Cerebellar cortex (tissue), 1 donor: ENCODE data around the gene GRSF1.
"Not testable (repeated sequence)": the region's sequence is repeated elsewhere in the genome, so short reads cannot be mapped to it uniquely, and the experiment has no call there.

Experiments used
- DNase-seq: peaks from one replicate; pipeline ENCODE4 v3.0.0-alpha.2; 2015; ENCODE audit warnings: low spot score

GRSF1 gene

GRCh38 chr4:70836081-70836480 lies 3.6 kb downstream of the GRSF1 start:
- DNase-seq = no peak

- DNase-seq = no peak
Measured at GRCh38 chr4:70833675-70834074, 6.0 kb downstream of the GRSF1 start.

- no peak for DNase-seq
Measured at GRCh38 chr4:70831293-70831692, 8.4 kb downstream of the GRSF1 start.

DNA sequence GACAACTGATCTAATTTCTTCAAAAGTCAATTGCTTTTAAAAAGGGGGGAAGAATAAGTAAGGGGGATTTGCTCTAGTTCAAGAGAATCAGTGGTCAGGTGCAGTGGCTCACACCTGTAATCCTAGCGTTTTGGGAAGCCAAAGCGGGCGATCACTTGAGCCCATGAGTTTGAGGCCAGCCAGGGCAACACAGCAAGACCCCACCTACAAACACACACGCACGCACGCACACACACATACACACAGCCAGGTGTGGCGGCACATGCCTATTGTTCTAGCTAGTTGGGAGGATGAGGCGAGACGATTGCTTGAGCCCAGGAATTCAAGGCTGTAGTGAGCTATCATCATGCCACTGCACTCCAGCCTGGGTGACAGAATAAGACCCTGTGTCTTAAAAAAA lies 9.6 kb downstream of the GRSF1 start:
- no peak for DNase-seq

GRCh38 chr4:70829492-70829891 lies 10.2 kb downstream of the GRSF1 start:
- no peak for DNase-seq

- no peak for DNase-seq
Measured at GRCh38 chr4:70829015-70829414, 10.7 kb downstream of the GRSF1 start.

DNA sequence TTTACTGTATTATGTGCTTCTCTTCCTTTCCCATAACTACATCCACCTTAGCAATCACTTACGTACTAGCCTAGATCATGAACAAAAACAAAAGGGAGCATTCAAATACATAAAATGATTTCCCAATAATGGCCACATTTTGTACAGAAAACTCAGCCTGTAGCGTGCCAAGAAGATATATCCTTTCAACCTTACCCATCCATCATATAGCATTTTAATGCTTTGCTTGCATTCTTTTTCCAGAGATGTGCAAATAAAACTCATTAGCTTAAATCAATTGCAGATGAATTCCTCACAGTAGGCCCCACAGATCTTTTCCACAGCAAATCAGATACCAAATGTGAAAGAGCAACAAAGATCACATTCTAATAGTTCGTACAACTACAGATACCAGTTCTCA lies 20.8 kb downstream of the GRSF1 start:
- no peak for DNase-seq

DNA sequence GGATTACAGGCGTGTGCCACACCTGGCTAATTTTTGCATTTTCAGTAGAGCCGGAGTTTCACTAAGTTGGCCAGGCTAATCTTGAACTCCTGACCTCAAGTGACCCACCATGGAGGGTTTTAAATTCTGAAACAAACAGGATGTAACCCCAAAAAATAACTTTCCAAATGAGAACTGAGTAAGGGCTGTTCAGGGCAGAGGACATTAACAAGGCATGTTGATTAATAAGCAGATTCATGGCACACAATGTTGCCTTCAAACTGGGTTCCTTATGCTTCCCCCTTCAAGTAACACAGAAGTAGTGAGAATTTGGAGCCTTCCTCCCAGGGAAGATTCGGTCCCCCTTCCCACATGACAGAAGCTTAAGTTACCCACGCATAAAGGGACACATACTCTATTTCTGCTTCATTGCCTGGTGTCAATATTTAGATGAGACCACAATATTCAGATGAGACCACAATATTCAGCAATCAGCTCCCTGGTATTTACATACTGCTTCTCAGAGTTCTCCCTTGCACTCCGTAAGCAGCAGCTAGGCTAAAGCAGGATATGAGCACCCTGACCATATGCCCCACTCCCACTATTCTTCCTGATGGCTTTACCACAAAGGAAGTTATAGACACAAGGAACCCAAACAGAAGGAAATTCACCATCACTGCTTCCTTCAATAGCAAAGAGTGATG lies 21.4 kb downstream of the GRSF1 start:
- no peak for DNase-seq

GRCh38 chr4:70816894-70817293 lies 22.8 kb downstream of the GRSF1 start:
- no peak for DNase-seq

DNA sequence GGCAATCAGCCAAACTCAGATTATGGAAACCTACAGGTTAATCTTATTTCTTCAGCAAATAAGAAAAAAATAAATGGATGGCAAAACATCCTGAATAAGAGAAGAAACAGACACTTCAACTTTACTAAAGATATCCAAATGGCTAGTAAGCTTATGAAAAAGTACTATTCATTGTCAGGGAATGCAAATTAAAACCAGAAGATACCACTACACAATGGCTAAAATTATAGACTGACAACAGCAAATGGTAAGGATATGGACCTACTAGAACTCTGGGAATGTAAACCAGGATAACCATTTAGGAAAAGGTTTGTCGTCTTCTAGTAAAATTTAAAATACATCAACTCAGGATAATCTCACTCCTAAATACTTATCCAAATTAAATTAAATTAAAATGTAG lies 24.3 kb downstream of the GRSF1 start:
- DNase-seq = no peak

GRCh38 chr4:70808151-70808550 lies 31.5 kb downstream of the GRSF1 start:
- no peak for DNase-seq

DNA sequence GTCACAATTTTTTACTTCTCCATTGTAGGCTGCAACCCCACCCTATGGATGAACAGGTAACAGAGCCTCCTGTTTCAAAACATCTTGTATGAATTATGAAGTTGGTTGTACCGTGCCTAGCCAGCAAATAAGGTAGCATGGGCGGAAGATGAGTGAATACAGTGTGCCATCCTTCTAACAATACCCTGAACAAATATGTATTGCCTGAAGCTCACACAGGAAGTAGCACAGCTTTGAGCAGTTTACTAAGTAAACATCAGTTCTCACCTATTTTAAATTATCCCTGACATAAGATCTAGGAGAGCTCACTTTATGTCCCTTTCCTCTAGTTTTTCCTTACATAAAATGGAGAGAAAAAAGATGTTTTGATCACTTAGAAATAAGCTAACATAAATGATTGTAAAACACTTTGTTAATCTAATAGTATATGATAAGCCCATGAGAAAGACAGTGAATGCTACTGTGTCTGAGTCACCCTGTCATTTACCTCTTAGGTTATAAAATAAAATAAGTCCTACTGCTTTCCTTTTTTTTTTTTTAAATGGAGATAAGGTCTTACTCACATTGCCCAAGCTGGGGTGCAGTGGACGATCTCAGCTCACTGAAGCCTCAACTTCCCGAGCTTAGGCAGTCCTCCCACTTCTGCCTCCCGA lies 36.6 kb downstream of the GRSF1 start:
- no peak for DNase-seq

DNA sequence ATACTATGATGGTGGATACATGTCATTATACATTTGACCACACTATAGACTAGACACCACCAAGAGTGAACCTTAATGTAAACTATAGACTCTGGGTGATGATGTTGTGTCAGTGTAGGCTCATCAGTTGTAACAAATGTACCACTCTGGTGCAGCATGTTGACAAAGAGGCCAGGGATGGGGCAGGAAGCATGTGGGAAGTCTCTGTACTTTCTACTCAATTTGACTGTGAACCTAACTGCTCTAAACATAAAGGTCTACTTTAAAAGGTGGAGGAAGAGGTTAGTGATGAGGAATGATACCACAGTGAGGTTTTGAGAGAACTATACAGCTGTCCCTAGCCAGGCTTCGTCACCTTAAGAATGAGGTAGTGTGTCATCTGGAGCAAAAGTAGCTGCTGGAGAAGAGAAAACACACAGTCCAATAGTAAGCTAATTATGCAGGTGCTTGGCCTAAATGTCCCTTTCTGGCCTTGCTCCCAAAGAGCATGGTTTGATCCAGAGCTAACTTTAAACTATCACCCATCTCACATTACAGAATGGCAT lies 38.4 kb downstream of the GRSF1 start:
- DNase-seq = no peak

- no peak for DNase-seq
Measured at GRCh38 chr4:70793626-70794025, 46.1 kb downstream of the GRSF1 start.

DNA sequence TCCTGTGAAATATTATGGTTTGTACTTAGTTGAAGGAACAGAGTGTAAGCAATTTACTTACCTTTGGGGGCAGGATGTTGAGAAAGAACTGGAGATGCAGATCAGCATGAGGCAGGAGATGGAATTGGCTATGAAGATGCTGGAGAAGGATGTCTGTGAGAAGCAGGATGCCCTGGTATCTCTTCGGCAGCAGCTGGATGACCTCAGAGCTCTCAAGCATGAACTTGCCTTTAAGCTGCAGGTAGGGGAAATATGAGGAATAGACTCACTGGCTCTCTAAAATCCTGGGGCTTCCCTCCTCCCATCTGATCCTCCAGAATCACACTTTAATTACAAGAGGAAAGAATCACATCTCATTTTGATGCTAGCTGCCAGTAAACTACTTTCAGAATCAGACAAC lies 51.0 kb downstream of the GRSF1 start:
- no peak for DNase-seq

DNA sequence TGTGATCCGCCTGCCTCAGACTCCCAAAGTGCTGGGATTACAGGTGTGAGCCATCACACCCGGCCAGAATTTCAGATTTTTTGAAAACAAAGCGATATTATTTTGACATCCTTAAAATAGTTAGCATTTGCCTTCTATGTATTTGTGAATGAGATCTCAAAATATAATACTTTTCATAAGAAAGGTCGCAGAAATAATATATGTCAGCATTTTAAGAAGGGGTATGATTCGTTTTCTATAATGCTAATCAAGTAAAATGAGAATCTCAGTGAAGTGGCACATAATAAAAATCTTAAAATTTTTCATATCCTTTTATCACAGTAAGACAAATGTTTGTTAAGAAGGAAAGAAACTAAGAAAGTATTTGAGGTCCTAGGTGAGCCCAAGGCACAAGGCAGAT lies 52.2 kb downstream of the GRSF1 start:
- no peak for DNase-seq

- no peak for DNase-seq
Measured at GRCh38 chr4:70783096-70783495, 56.6 kb downstream of the GRSF1 start.

DNA sequence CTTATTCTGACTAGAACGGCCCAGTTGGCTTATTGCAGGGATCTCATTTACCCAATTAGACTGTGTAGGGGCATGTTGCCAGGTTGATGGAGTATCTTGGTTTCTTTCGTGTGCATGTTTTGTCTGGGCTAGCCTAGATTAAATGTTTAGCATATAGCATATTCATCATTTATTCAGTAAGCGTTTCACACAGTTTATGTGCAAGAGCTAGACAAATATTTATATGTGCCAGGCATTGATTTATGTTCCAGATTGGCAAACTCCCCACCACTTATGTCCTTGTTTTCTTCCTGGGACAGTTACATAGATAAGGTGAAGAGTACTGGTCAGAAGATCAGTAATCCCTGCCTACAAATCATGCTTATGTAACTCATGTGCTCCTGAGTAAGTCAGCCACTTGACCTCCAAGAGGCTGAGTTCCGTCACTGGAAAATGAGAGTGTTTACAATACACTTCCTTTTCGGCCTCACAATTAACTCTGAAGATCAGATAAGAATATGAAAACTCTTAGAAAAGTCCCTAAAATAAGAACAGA lies 60.7 kb downstream of the GRSF1 start:
- DNase-seq = no peak

DNA sequence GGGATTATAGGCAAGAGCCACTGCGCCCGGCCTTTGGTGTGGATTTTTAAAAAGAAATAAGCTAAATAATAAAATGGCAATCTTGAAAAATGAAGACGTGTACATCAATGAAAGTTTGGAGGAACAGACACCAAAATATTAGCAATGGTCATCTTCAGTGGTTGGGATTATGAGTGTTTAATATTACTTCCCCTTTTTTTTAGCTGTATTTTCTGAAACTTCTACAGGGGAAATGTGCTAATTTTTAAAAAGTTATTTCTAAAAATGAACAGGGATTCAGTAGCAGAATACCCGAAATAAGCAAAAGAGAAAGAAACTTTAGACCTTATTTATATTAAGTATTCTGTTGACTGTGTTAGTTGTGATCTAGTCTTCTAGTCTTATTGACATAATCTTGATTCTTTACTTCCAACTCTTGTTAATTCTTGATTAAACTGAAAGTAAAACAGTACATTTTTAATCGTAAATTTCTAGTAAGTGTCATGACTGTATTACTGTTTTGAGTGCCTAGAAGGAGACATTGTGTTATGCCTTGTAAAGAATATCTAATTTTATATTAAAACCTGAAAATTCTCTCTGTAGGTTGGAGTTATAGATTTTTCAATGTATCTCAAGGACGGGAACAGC lies 66.6 kb downstream of the GRSF1 start:
- no peak for DNase-seq

DNA sequence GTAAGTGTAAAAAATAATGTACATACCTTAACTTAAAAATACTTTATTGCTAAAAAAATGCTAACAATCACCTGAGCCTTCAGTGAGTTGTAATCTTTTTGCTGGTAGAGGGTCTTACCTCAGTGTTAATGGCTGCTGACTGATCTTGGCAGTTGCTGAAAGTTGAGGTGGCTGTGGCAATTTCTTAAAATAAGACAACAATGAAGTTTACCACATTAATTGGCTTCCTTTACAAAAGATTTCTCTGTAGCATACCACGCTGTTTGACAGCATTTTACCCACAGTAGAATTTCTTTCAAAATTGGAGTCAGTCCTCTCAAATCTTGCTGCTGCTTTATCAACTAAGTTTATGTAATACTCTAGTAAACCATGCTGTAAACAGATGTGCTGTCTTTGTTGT lies 70.3 kb downstream of the GRSF1 start:
- DNase-seq = not testable (repeated sequence)

GRCh38 chr4:70768301-70768948 lies 71.3 kb downstream of the GRSF1 start:
- no peak for DNase-seq
